RKO (cell line): ENCODE data around the gene SPOPL.
"Not testable (repeated sequence)": the region's sequence is repeated elsewhere in the genome, so short reads cannot be mapped to it uniquely, and the experiment has no call there.

ENCODE experiments used
- DNase-seq: peaks from one replicate; pipeline ENCODE4 v3.0.0-alpha.2; 2016; ENCODE audit warnings: low spot score

Gene SPOPL

DNA sequence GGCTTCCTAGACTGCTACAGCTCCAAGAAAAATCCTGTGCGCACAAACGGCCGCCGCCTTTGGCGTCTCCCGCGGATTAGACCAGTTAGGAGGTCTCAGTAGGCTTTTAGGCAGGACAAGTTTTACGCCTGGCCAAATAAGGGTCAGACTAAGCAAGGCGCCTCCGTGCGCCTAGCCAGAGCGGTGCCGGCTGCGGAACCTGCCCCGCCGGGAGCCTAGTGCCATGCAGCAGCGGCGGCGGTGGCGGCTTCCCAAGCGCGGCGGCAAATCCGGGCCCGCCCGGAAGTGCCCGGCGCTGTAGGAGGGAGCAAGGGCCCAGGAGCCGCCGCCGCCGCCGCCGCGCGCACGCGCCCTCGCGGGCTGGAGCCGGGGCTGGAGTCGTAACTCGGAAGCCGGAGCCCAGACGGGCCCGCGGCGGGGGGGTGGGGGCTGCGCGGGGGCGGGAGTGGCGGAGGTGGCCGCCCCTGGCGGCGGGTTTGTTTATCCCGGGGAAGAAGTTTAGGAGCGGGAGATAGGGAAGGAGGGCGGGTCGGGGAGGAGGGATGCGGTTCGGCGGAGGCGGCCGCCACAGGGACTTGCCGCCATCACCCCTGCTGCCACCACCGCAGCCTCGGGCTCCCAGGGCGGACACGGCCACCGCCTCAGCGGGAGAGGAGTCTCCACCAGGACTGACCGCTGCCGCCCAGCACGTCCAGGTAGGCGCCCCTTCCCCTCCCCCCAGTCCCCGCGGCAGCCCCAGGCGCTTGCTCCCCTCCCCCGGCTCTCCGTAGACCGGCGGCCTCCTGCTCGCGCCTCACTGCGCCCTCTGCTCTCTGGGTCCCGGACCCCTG is at the start of gene SPOPL:
Gene SPOPL, plus strand, starts transcription at position 346 of the 830 bp plus-strand sequence. CDS start 48,447 bp downstream, outside the sequence.
- peak; percentile 91 for DNase-seq

DNA sequence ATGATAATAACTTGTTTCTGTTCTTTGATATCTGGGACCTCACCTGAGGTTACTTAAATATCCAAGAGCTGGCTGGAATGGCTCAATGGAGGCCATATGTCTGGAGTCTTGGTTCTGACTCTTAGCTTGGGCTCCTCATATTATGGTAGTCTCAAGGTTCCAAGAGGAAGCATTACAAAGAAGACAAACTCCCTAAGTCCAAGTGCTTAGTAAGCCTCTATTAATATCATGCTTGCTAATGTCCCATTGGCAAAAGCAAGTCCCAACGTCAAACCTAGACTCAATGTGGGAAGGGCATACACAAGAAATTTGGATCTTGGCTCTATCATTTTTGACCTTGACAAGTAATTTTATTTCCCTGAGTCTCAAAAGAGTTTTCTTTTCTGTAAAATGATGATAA is 49.2 kb upstream of the SPOPL start:
- DNase-seq, result no peak

DNA sequence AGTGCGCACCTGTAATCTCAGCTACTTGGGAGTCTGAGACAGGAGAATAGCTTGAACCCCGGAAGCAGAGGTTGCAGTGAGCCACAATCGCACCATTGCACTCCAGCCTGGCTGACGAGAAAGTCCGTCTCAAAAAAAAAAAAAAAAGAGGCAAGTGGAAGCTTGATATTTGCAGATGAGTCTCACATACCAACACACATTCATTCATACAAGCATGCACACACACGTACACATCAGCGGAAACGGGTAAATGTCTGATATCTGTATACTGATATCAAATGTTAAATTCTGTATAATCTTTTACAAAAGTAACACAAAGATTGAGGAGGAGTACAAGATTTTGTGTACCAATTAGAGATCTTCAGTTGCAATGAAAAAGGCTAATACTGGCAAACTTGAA is 47.8 kb upstream of the SPOPL start:
- no peak for DNase-seq

DNA sequence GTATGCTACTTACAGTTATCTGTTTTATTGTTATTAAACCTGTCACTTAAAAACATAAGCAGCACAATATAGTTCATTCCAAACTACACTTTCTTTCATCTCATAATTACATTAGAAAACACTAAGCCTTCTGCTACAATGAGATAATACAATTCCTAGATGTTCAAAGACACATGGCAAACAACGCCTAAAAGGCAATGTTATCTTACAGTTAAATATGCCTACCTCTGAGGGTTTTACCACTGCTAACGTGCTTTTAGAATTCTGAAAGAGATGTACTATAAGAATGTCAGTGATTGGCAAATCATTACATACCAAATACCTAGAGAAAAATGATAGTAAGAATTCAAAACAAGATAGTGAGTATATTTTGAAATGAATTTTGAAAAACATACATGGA is 46.8 kb upstream of the SPOPL start:
- no peak for DNase-seq

DNA sequence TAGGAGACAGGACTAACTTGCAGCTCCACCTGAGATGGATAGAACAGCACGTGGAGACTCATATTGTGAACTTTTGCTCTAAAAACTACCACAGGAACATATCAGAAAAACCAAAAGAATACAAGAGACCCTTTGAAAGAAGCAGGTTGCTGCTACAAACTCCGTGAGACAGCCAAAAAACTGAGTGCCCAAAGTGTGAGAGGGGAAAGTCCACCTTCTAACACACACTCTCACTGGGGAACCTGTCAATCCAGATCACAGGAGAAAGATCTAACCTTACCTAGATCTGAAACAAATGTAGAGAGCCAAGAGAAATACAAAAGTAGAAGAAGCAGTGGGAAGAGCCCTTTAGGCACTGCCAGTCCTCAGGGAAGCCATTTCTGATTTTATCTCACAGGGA is 46.3 kb upstream of the SPOPL start:
- DNase-seq, result no peak

DNA sequence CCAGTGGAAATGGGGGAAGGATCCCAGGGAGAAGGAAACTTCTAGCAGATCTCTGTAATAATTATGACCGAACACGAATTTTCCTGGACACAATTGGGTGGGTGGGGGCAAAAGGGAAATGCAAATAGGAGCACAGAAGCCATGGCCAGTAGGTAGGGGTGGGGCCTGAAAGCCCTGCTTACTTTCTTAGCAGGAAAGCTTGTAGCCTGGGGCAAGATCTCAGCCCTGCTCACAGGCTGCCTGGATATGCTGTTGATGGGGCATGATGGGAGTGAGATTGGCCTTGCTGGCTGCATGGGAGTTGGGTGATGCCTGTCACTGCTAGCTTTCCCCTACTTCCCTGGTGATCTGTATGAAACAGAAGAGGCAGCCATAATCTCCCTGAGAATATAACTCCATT is 45.9 kb upstream of the SPOPL start:
- no peak for DNase-seq

DNA sequence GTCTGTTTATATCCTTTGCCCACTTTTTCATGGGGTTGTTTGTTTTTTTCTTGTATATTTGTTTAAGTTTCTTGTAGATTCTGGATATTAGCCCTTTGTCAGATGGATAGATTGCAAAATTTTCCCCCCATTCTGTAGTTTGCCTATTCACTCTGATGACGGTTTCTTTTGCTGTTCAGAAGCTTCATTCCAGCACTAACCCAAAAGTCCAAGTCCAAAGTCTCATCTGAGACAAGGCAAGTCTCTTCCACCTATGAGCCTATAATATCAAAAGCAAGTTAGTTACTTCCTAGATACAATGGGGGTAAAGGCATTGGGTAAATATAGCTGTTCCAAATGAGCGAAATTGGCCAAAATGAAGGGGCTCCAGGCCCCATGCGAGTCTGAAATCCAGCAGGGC is 38.9 kb upstream of the SPOPL start:
- not testable (repeated sequence) for DNase-seq

DNA sequence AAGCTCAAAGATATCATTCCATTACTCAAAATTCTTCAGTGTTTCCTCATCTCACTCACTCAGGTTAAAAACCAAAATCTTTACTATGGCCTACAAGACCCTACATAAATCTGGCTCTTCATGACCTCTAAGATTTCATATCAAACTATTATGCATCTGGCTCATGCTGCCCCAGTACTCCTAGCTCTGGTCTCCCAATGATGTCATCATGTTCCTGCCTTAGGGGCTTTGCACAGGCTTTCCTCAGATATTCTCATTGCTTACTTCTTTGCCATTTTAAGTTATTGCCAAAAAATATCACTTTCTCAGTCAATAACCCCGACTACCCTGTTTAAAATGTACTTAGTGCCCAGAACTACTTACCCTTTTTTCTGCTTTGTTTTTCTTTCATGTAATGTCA is 33.0 kb upstream of the SPOPL start:
- no peak for DNase-seq

DNA sequence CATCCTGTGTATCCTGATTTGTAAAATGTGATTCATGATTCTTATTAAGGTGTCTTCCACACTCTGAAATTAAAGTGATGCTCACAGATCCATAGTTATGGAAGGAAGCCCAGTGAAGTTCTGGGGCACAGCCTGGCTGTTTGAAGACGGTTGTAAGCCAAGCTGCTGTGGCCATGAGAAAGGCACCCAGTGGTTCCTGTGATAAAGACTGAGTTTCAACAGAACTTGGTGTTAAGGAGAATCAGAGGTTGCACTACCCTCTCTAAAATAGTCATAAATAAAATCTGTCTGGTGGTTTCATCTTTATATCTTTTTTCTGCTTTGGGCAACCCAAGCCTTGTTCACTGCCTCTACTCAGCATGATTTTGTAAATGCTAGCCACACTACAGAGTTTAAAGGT is 32.2 kb upstream of the SPOPL start:
- no peak for DNase-seq

DNA sequence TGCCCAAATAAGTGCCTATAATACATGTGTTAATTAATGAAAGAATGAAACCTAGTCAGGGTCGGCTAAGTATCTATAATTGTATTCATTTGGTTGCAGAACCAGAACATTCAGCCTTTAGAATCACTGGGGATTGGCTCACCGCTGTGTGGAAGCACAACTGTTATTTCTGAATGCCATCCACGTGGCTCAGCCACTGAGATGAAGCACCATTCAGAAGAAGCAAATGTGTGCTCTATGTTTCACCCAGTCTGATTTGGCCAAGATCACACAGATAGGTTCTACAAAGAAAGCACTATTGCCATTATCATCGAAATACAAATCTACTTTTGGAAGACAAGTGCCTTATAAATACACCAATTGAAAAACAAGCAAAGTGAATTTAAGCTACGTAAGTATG is 30.6 kb upstream of the SPOPL start:
- DNase-seq, result no peak

DNA sequence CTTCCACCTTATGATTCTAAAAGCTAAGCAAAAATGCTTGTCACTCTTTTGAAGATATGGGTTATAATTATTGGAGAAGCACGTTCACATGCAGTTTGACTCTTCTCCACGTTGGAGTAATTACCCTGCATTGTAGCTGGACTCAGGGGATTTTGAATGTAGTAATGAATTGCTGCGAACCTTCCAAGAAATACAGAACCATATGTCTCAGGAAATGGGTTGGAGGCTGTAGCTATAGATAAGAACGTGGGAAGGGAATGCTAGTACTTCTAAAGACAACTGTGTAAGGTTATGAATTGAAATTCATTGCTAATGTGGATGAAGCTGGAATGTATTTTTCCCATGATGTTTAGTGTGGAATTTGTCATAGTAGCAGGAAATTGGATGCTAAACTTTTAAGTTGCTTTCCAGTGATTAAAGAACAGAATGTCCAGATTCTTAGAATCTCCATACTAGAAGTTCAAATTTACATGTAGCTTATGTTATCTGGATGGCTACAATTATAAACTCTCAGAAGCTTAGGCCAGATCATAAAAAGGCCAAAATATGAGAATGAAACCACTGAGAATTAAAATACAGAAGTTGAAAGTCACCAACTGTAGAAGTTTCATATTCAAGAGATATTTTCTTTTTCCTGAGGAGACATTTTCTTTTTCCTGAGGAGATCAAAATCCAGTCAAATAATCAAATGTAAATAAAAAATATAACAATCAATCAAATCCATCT is 27.3 kb upstream of the SPOPL start:
- DNase-seq, result no peak

DNA sequence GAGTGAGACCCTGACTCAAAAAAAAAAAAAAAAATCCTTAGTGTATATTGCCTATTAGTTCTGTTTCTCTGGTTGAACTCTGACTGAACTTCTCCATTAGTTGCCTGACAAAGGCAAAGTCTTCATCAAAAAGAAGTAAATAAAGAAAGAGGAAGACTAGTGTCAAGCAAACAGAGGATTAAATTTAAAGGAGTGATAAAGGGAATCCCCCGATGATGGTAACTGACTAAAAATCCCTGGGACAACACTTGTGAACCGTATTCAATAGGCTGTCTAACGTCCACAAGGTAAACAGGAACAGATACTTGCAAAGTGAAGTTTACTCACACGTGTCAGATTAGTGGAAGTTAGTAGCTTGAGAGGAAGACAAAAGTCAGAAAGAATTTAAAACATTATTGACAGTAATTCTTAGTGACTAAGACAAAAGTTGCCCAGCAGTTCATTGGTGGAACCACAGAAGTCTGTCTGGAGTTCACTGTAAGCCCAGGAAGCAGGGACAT is 26.2 kb upstream of the SPOPL start:
- DNase-seq, result no peak

DNA sequence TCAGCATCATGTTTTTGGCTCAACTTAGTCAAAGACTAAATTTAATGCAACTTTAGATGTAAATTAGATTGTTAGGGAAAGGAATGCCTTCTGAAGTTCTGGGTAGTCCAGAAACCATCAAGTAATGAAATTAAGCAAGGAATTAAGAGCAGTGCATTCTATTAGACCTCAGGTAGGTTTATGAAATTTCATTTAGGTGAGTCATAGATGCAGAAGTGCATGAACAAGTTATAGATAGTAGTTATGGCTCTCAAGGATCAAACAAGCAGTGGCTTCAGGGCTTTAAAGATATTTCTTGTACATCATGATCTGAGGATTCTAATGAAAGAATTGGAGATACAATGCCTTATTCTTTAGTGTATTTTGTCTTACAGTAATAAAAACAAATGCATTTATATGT is 25.4 kb upstream of the SPOPL start:
- no peak for DNase-seq

DNA sequence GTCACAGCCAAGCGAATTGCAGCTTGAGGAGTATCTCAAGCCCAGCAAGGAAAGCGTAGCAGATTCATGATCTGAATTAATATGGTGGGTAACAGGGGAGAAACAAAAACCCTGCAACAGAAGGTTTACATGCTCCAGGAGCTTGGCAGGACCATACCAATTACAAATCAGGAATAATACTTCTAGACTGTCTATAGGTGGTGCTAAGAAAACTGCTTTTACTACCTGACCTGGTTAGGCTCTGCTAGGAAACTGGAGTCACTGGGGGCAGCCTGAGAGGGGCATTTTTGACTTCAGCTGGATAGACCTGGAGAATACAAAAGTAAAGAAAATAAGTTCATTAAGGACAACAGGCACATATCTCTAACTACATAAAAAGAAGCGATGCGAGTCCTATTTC is 24.6 kb upstream of the SPOPL start:
- no peak for DNase-seq

DNA sequence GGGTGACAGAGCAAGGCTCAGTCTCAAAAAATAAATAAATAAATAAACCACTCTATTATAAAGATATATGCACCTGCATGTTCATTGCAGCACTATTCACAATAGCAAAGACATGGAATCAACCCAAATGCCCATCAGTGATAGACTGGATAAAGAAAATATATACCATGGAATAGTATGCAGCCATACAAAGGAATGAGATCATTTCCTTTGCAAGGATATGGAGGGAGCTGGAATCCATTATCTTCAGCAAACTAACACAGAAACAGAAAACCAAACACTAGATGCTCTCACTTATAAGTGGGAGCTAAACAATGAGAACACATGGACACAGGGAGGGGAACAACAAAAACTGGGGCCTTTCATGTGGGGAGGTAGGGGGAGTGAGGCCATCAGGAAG is 18.8 kb upstream of the SPOPL start:
- not testable (repeated sequence) for DNase-seq

DNA sequence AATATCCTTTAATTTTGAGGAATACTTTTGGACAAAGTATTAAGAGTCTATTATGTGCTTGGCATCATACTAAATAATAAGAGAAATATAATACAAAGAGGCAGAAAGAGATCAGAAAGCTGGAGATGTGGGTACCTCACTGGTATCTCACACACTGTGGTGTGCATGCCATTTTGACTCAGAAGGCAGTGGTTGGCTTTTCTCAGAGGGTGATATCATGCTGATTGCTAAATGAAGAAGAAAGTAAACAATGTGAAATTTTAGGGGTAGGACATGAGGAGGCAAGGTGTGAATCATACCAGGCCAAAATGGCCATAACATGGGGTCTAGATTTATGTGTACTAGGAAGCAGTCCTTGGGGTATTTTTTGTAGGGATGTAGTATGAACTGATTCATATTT is 16.6 kb upstream of the SPOPL start:
- DNase-seq, result no peak

DNA sequence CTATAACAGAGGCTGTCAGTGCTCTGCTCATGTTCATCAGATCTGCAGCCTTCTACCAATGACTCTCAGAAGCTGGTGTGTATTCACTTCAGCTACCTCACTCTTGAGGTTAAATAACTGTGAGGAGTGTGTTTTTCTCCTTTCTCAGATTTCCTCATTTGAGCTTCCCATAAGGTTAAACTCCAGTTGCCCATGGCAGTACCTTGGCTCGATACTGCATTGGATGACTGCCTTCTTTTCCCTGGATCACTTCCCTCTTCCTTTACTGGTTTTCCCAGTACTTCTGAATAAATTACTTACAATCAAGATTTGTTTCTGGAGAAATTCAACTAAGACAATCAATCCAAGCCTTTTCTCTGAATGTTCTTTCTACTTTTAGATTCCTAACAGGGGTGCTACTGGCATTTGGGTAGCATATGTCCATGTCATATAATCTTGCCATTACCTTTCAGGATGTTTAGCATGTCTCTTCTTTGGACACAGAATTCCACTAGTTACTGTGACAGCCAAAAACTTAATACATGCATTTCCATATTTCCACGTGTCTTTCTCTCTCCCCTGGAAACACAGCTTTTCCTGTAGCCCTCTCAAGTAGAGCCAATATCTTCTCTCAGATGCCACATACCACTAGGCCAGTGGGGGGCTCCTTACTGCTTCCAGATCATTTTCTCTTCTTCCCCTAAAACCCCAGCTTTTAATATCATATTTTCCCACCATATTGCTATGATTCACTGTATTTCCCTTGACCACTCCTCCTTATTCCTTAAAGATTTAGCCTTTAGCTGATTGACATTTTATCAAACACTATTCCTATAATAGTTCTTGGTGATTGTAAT is 15.0 kb upstream of the SPOPL start:
- DNase-seq, result no peak

DNA sequence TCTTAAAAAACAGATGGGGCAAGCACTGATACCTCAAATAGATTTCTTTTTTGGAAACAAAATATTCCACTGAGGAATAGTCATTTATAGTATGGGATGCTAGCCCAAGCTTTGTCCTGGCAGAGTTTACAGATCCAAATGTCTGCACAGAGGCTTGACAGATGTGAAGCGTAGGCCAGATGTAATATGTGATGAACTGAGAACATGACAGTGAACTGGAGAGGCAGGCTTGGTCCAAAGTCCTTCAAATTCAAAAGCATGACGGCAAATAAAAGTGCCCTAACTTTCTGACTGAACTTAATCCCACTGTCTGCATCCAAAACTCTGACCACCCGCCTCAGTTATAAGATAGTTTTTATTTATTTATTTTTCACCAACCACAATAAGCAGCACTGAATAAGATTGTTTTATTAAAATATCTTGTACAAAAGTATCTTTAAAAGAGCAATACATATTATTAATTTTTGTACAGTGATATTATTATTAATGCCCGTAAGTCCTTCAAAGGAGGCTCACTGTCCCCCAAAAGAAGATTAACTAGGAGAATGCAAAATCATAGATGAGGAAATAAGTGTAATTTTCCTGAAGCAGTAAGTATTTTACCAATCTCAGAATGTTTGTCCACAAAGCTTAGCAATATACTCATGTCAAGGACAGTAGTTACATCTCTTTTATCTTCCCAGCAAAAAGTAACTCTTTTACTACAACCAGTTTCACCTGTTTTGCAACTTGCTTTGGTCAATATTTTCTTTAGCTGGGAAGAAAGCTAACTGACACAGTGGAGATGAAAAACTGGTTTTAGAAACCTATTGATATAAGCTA is 10.7 kb upstream of the SPOPL start:
- no peak for DNase-seq

DNA sequence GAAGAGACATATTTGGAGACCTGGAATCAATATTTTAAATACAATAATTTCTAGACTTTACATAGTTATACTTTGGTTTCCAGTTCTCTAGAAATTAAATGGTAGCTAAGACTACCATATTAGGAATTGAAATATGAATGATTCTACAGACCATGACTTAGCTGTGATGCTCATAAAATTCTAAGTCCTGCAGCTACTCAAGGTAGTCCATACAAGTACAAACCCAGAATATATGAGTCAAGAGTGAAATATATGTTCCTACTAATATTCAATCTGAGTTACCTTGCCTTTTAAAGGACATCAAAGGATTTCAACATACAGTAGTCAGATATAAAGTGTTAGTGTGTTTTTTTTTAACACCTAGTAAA is 10.1 kb upstream of the SPOPL start:
- DNase-seq, result no peak

DNA sequence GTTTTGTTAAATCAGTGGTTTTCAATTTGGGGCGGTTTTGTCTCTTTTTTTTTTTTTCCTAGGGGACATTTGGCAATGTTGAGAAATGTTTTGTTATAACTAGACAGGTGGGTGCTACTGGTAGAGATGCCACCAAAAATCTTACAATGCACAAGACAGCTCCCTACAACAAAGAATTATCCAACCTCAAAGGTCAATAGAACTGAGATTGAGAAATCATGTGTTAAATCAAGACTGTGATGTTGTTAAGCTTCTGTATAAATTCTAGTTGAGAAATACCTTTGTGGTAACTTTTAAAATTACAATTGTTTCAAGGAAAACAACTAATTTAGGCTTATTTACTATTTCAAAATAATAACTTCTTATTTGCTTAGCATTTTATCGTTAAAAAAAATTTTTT is 9.4 kb upstream of the SPOPL start:
- DNase-seq, result no peak

DNA sequence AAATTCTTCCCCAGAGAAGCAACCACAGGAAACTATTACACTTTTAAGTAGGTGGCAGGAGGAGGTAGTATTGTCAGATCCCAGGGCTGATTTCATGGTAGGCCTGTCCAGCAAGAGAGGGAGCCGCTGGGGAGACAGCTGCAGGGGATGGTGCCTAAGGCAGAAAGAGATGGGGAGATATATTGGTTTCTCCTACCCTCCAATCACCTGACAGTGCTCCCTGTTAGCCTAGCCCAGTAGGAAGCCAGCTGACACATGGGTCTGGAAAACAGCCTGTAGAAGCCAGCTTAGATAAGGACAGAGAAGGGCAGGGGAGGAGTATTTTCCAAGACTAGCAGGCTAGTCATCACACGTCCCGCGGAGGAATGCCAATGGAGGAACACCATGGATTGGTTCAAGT is 8.2 kb upstream of the SPOPL start:
- DNase-seq, result no peak
